Calu3 (cell line): ENCODE data around the gene AHNAK. TPM values are rescaled to one million over a fixed set of nuclear protein-coding genes. Genes with fewer than 3 reads are reported as not detected.

ENCODE experiments used
- BruUV-seq: library from RNA; stranded (reverse); fragments of 400-500 nt; replicated peaks from 2 replicates; lab custom pipeline; 2021; lab: Mats Ljungman, UMichigan
- CTCF ChIA-PET: fragments of 300-600 bp; sonication (Branson Sonifier 250); formaldehyde crosslinking; loops from one replicate; lab custom pipeline; 2022; ENCODE audit warnings: antibody characterized with exemption; lab: Charles Lee
- DNase-seq: peaks from one replicate; pipeline ENCODE4 v3.0.0; 2022
- H3K27ac Mint-ChIP-seq: one replicate; pipeline ENCODE4 v1.8.0; 2022; ENCODE audit warnings: mixed read lengths; ENCODE audit not compliant: unreplicated experiment
- H3K27me3 Mint-ChIP-seq: one replicate; pipeline ENCODE4 v1.8.0; 2022; ENCODE audit warnings: mixed read lengths; ENCODE audit not compliant: unreplicated experiment
- H3K36me3 Mint-ChIP-seq: one replicate; pipeline ENCODE4 v1.8.0; 2022; ENCODE audit warnings: mild to moderate bottlenecking, moderate library complexity, mixed read lengths; ENCODE audit not compliant: insufficient read depth, unreplicated experiment
- H3K4me1 Mint-ChIP-seq: one replicate; pipeline ENCODE4 v1.8.0; 2022; ENCODE audit warnings: mild to moderate bottlenecking, low read depth, mixed read lengths; ENCODE audit not compliant: unreplicated experiment
- H3K4me3 Mint-ChIP-seq: one replicate; pipeline ENCODE4 v1.8.0; 2022; ENCODE audit warnings: mild to moderate bottlenecking, low read depth, moderate library complexity, mixed read lengths; ENCODE audit not compliant: unreplicated experiment
- H3K9me3 Mint-ChIP-seq: one replicate; pipeline ENCODE4 v1.8.0; 2022; ENCODE audit warnings: low read depth, mixed read lengths; ENCODE audit not compliant: unreplicated experiment
- intact Hi-C: fragments of 100-400 bp; cut with micrococcal nuclease; formaldehyde crosslinking; loops from one replicate; pipeline ENCODE4 v1.10.0; 2022; ENCODE audit not compliant: unreplicated experiment
- total RNA-seq: library from RNA; stranded (reverse); gene quantifications from 2 replicates; pipeline ENCODE4 v1.2.3, GENCODE V29; 2022
- TF ChIP-seq, protein P1 (sequence below): fragments of 200-600 bp; IDR thresholded peaks from one replicate; pipeline ENCODE4 v1.8.0; 2022; ENCODE audit warnings: antibody characterized with exemption; ENCODE audit not compliant: unreplicated experiment

The AHNAK gene
- total RNA-seq, 1 experiment from 2014 or later: 246 TPM

DNA sequence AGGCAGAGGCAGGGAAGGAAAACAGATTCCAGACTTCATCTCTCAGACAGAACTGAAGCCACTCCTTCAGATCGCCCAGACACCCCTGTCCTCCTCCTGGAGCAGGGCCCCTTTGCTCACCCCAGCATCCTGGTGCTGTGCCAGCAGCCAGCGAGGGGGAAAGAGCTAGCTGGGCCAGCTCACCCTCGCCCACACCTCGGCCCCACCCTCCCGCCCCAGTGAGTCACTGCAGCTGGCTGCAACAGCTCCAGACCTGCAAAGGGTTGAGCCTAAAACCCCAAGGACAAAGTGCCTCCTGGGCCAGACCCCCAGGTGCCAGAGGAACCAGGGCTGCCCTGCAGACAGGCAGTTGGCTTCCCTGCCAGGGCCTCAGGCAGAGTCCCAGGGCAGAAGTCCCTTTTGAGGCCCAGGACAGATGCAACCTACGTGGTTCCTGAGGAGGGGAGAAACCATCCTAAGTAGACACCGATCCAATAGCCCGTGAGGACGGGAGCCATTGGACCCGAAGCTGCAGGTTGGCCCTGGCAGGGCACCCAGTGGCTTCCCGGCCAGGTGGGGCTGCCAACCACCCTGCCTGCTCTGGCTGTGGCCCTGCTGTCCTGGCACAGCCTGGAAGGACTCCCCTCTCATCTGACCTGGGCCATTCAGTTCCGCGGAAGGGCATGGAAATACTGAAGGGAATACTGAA lies 7.2 kb downstream of the AHNAK start:
- intact Hi-C loops: no loop called here
- peaks cover 48% of the 10 kb centered on the region for H3K4me1 Mint-ChIP-seq
- H3K27ac Mint-ChIP-seq: no peak overlapping the region
- H3K4me3 Mint-ChIP-seq: peak overlapping the region; percentile 100
- no TSS peak for BruUV-seq
- CTCF ChIA-PET: interaction anchor here (0.6 to 2.2 kb wide), 10 partner anchors 14 to 368 kb away, joined by 3 to 17 read pairs (median 5); partner anchors contain the start of gene TUT1
- no peaks in the 10 kb centered on the region for H3K9me3 Mint-ChIP-seq
- H3K27me3 Mint-ChIP-seq: no peaks in the 10 kb centered on the region
- peaks cover 77% of the 10 kb centered on the region for H3K36me3 Mint-ChIP-seq
- DNase-seq: peak; percentile 86
- TF ChIP-seq, protein P1, sequence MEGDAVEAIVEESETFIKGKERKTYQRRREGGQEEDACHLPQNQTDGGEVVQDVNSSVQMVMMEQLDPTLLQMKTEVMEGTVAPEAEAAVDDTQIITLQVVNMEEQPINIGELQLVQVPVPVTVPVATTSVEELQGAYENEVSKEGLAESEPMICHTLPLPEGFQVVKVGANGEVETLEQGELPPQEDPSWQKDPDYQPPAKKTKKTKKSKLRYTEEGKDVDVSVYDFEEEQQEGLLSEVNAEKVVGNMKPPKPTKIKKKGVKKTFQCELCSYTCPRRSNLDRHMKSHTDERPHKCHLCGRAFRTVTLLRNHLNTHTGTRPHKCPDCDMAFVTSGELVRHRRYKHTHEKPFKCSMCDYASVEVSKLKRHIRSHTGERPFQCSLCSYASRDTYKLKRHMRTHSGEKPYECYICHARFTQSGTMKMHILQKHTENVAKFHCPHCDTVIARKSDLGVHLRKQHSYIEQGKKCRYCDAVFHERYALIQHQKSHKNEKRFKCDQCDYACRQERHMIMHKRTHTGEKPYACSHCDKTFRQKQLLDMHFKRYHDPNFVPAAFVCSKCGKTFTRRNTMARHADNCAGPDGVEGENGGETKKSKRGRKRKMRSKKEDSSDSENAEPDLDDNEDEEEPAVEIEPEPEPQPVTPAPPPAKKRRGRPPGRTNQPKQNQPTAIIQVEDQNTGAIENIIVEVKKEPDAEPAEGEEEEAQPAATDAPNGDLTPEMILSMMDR: no peak

DNA sequence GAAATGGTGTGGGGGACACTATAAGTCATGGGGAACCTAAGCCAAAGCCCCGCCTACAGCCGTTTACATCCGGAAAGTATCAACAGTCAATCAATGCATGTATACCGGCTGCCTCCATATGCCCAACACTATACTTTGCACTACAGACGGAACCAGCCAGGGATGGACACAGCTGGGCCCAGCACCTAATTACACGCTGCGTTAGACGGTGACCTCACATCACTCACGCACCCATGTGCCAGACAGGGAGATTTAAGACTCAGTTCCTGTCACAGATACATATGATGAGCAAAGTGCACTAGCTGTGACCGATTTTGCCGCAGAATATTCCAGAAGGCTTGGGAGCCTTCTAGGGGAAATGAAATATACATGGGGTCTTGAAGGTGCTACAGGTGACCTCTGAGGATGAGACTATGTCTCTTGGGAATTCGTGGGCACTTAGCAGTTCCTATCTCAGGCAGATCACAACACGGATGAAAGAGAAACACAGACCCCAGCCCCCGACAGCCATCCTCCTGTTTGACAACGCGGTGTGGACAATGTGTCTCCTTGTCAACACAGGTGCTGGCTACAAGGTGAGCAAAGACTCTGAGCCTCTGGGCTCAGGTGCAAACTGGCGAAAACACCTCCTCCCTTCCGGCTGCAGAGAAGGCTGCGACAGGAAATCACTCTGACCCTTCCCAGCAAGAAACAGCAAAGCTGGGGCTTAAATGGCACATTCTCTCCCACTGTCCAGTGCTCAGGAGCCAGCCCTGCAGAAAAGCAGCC lies 8.0 kb downstream of the AHNAK start:
- BruUV-seq: no TSS peak
- H3K27ac Mint-ChIP-seq: no peak overlapping the region
- H3K4me3 Mint-ChIP-seq: peak overlapping the region; percentile 100
- no peaks in the 10 kb centered on the region for H3K9me3 Mint-ChIP-seq
- peaks cover 50% of the 10 kb centered on the region for H3K4me1 Mint-ChIP-seq
- CTCF ChIA-PET: interaction anchor here (0.8 to 2.2 kb wide), 9 partner anchors 14 to 144 kb away, joined by 3 to 17 read pairs (median 5); partner anchors contain the start of gene TUT1
- TF ChIP-seq, protein P1: no peak
- H3K27me3 Mint-ChIP-seq: no peaks in the 10 kb centered on the region
- H3K36me3 Mint-ChIP-seq: peaks cover 77% of the 10 kb centered on the region
- DNase-seq: peak; percentile 28
- intact Hi-C loops: no loop called here

DNA sequence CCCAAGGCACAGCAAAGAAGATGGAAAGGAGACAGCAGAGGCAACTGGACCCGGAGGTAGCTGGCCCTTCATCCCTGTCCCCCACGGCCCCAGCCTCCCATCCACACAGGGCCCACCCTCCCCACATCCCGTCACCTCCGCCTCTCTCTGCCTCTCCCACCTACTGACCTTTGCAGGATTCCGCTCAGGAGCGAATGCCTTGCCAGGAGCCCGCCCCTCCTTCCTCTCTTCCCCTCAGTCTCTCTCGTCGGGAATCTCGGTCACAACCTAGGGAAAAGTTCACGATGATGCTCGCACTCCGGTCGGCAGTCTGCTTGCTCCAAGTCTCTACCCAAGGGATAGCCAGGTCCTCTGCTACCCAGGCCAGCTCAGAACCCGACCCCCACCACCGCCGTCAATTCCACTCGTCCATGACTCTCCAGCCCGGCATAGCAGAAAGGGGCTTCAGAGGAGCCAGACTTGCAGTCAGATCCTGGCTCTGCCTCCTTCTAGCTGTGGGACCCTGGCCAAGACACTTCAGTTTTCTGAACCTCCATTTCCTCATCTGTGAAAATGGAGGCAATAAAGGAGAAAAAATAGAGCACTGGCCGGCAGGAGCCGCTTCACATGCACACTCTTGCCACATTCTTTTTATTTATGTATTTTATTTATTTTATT lies 10.2 kb downstream of the AHNAK start:
- CTCF ChIA-PET: no interaction called here
- H3K4me3 Mint-ChIP-seq: no peak overlapping the region
- DNase-seq: no peak
- no peaks in the 10 kb centered on the region for H3K27me3 Mint-ChIP-seq
- TF ChIP-seq, protein P1: no peak
- intact Hi-C loops: no loop called here
- H3K4me1 Mint-ChIP-seq: peaks cover 31% of the 10 kb centered on the region
- peak overlapping the region; percentile 46 for H3K27ac Mint-ChIP-seq
- no peaks in the 10 kb centered on the region for H3K9me3 Mint-ChIP-seq
- BruUV-seq: no TSS peak
- peaks cover 78% of the 10 kb centered on the region for H3K36me3 Mint-ChIP-seq

GRCh38 chr11:62535802-62536201 lies 10.8 kb downstream of the AHNAK start:
- peaks cover 78% of the 10 kb centered on the region for H3K36me3 Mint-ChIP-seq
- no peak overlapping the region for H3K4me3 Mint-ChIP-seq
- no TSS peak for BruUV-seq
- no peaks in the 10 kb centered on the region for H3K9me3 Mint-ChIP-seq
- DNase-seq: no peak
- H3K4me1 Mint-ChIP-seq: peaks cover 24% of the 10 kb centered on the region
- H3K27ac Mint-ChIP-seq: no peak overlapping the region
- CTCF ChIA-PET: no interaction called here
- intact Hi-C loops: no loop called here
- no peaks in the 10 kb centered on the region for H3K27me3 Mint-ChIP-seq
- TF ChIP-seq, protein P1: no peak
